Transverse colon (tissue), 4 donors: ENCODE data around the gene BAIAP3. TPM values are rescaled to one million over a fixed set of nuclear protein-coding genes. Genes with fewer than 3 reads are reported as not detected.

Experiments
- DNase-seq: peaks from one replicate; pipeline ENCODE4 v3.0.0-alpha.2; 2019
- H3K27ac ChIP-seq, 4 donors: fragments of 200-600 bp; sonication (generic); 2 replicates each; pipeline ENCODE4 v1.5.1; 2016 to 2018; ENCODE audit warnings: inconsistent platforms in 4 of 4
- H3K27me3 ChIP-seq: fragments of 200-600 bp; sonication (generic); 2 replicates; pipeline ENCODE4 v1.5.1; 2017; ENCODE audit warnings: inconsistent platforms
- H3K36me3 ChIP-seq, 4 donors: fragments of 200-600 bp; sonication (generic); 2 replicates each; pipeline ENCODE4 v1.5.1; 2017 to 2019; ENCODE audit warnings: inconsistent platforms in 4 of 4
- H3K4me1 ChIP-seq, 4 donors: fragments of 200-600 bp; sonication (generic); 2 replicates each; pipeline ENCODE4 v1.5.1; 2017 to 2020; ENCODE audit warnings: inconsistent platforms in 4 of 4
- H3K4me3 ChIP-seq, 4 donors: fragments of 200-600 bp; sonication (generic); 1 replicate in 1 of 4; 2 replicates in 3 of 4; pipeline versions ENCODE4 v1.5.1 to v1.6.1; 2017 to 2019; ENCODE audit warnings: inconsistent platforms in 4 of 4
- H3K9me3 ChIP-seq, 2 donors: fragments of 200-600 bp; sonication (generic); 2 replicates each; pipeline ENCODE4 v1.5.1; 2017 to 2019; ENCODE audit warnings: inconsistent platforms in 2 of 2
- CTCF ChIP-seq, 5 experiments: fragments of 200-600 bp in 3 of 5; fragments of 450-650 bp in 2 of 5; sonication (generic) in 3 of 5; IDR thresholded peaks; 1 replicate in 2 of 5; 2 replicates in 3 of 5; pipeline ENCODE4 v1.5.1; 2016 to 2017; ENCODE audit warnings: antibody characterized with exemption in 5 of 5, inconsistent platforms in 3 of 5, mild to moderate bottlenecking in 2 of 5, moderate library complexity in 1 of 5
- EP300 ChIP-seq: sonication (generic); formaldehyde crosslinking; IDR thresholded peaks from one replicate; pipeline ENCODE4 v1.6.1; 2017; ENCODE audit warnings: antibody characterized with exemption, low read depth
- POLR2A ChIP-seq: fragments of 450-650 bp; IDR thresholded peaks from one replicate; pipeline ENCODE4 v1.6.1; 2016; ENCODE audit warnings: antibody characterized with exemption, mild to moderate bottlenecking, moderate library complexity
- POLR2AphosphoS5 ChIP-seq, 3 donors: sonication (generic); formaldehyde crosslinking; IDR thresholded peaks; one replicate each; pipeline ENCODE4 v1.6.1; 2016; ENCODE audit warnings: antibody characterized with exemption in 3 of 3
- WGBS, 2 donors: methylation state at CpG; one replicate each; pipeline ENCODE4 v1.1.5; 2018; ENCODE audit warnings: low coverage in 1 of 2; 5-methylcytosine and 5-hydroxymethylcytosine counted together
- in situ Hi-C, 4 donors: fragments of 200-750 bp; cut with MboI; loops; one replicate each; pipeline versions ENCODE4 v1.15.0 to v1.15.1; 2017; ENCODE audit warnings: low sequenced_read_pairs in 3 of 4, low pct_ligation_motif_present in 1 of 4, low pct_unique_long_range_greater_than_20kb in 1 of 4
- intact Hi-C: fragments of 100-400 bp; cut with DNase I; formaldehyde crosslinking; loops from one replicate; pipeline ENCODE4 v1.15.1; 2023; ENCODE audit warnings: low total_unique reads
- total RNA-seq, 4 donors: library from RNA; depleted of rRNA; stranded (reverse); fragments of >200 nt; gene quantifications; one replicate each; pipeline ENCODE4 v1.1.0, GENCODE V29; 2016

The BAIAP3 gene
- total RNA-seq, 4 donors from 2014 or later, result 7.3 to 190 (median 11.4) TPM

- intact Hi-C loops (no loop called here), in situ Hi-C loops (no loop called here)
- Histone ChIP-seq H3K36me3 (peaks cover 0 to 19% (median 8%) of the 10 kb centered on the region in 4 donors), H3K4me1 (no peaks in the 10 kb centered on the region), H3K9me3 (no peaks in the 10 kb centered on the region), H3K4me3 (no peak overlapping the region), H3K27ac (no peak overlapping the region), H3K27me3 (no peaks in the 10 kb centered on the region)
- DNase-seq, result no peak
- TF ChIP-seq CTCF (IDR thresholded peaks at IDR 0.05), result no peak
- no peak for TF ChIP-seq POLR2A
- TF ChIP-seq EP300, result no peak
- no peak for TF ChIP-seq POLR2AphosphoS5 (IDR thresholded peaks at IDR 0.05)
- 95% methylated on average over 16 of the region's 16 CpGs; no CpG with 5 or more reads in 1 of the 2 donors for WGBS, 2 donors
Observed at GRCh38 chr16:1387331-1387730, 53.9 kb downstream of the BAIAP3 start.

GRCh38 chr16:1389762-1390161, 56.3 kb downstream of the BAIAP3 start:
- peaks cover 0 to 29% (median 12%) of the 10 kb centered on the region in 4 donors for H3K36me3 ChIP-seq
- 91 to 100% methylated on average over 2 to 6 of the region's 7 CpGs for WGBS, 2 donors

GRCh38 chr16:1390239-1390779, 56.9 kb downstream of the BAIAP3 start:
- WGBS, 2 donors, result 91% methylated on average over 28 of the region's 28 CpGs; no CpG with 5 or more reads in 1 of the 2 donors
- no peak overlapping the region for H3K27ac ChIP-seq
- intact Hi-C loops, result no loop called here
- in situ Hi-C loops, result no loop called here
- TF ChIP-seq POLR2AphosphoS5 (IDR thresholded peaks at IDR 0.05), result no peak
- TF ChIP-seq EP300, result no peak
- TF ChIP-seq CTCF (IDR thresholded peaks at IDR 0.05), result no peak
- no peak for TF ChIP-seq POLR2A
- peaks cover 0 to 25% (median 9%) of the 10 kb centered on the region in 4 donors for H3K36me3 ChIP-seq
- no peaks in the 10 kb centered on the region for H3K4me1 ChIP-seq
- H3K9me3 ChIP-seq, result no peaks in the 10 kb centered on the region
- no peak for DNase-seq
- no peaks in the 10 kb centered on the region for H3K27me3 ChIP-seq
- H3K4me3 ChIP-seq, result no peak overlapping the region

More at GRCh38 chr16:1389762-1390161, 56.3 kb downstream of the BAIAP3 start:
- TF ChIP-seq CTCF (IDR thresholded peaks at IDR 0.05) (no peak), POLR2AphosphoS5 (IDR thresholded peaks at IDR 0.05) (no peak), POLR2A (no peak), EP300 (no peak)
- Histone ChIP-seq H3K27me3 (no peaks in the 10 kb centered on the region), H3K4me3 (no peak overlapping the region), H3K27ac (no peak overlapping the region), H3K4me1 (no peaks in the 10 kb centered on the region), H3K9me3 (no peaks in the 10 kb centered on the region)
- no peak for DNase-seq
- in situ Hi-C loops (no loop called here), intact Hi-C loops (no loop called here)

- no peak overlapping the region for H3K27ac ChIP-seq
- no peak overlapping the region for H3K4me3 ChIP-seq
- no peaks in the 10 kb centered on the region for H3K27me3 ChIP-seq
- in situ Hi-C loops, result no loop called here
- TF ChIP-seq CTCF (IDR thresholded peaks at IDR 0.05) (no peak), POLR2AphosphoS5 (IDR thresholded peaks at IDR 0.05) (no peak), EP300 (no peak), POLR2A (no peak)
- intact Hi-C loops, result no loop called here
- no peaks in the 10 kb centered on the region for H3K9me3 ChIP-seq
- DNase-seq, result no peak
- H3K36me3 ChIP-seq, result peaks cover 0 to 25% (median 9%) of the 10 kb centered on the region in 4 donors
- no peaks in the 10 kb centered on the region for H3K4me1 ChIP-seq
- 94% methylated on average over 17 of the region's 17 CpGs; no CpG with 5 or more reads in 1 of the 2 donors for WGBS, 2 donors
Observed at GRCh38 chr16:1392826-1393225, 59.4 kb downstream of the BAIAP3 start.
